GM19438 (cell line): ENCODE measurements around the gene PHLDB1.

Experiments used
- ATAC-seq: cut with Tn5 transposase; IDR thresholded peaks from one replicate; pipeline ENCODE4 v1.9.1; 2021; ENCODE audit warnings: low read depth; ENCODE audit not compliant: unreplicated experiment

Gene PHLDB1

GRCh38 chr11:118636569-118637290 lies 29.3 kb downstream of the PHLDB1 start:
- no peak for ATAC-seq

DNA sequence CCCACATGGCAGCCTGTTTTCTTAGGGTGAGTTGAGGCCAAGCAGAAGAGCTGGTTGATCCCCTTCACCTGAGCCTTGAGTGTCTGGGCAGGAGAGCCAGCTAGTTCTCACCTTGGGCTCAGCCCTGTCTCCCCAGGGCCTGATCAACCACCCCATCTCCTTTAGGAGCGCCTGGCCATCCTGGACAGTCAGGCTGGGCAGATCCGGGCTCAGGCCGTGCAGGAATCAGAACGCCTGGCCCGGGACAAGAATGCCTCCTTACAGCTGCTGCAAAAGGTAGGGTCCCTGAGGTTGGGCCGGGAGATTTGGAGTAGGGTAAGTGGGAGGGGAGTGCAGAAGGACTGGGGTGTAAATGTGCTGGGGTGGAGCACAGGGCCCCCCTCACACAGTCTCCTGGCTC lies 31.3 kb downstream of the PHLDB1 start:
- ATAC-seq: no peak

DNA sequence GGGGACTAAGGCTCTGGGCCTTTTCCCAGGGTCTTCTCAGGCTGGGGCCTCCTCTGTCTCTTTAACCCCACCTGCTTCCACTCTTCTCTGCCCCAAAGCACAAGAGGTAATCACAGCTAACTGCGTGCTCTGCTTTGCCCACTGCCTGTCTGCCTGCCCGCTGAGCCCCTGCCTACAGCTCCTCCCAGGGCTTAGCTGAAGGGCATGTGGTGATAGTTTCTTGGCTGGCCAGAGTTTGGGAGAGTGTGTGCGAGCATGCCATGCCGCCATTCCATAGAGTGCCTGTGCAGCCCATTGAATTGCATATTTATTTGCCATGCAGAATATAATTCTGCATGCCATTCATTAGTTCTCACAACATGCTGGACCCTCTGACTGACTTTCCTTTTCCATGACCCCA lies 32.5 kb downstream of the PHLDB1 start:
- no peak for ATAC-seq

- no peak for ATAC-seq
Measured at GRCh38 chr11:118640332-118641154, 33.1 kb downstream of the PHLDB1 start.

GRCh38 chr11:118641397-118642019 lies 34.1 kb downstream of the PHLDB1 start:
- no peak for ATAC-seq

DNA sequence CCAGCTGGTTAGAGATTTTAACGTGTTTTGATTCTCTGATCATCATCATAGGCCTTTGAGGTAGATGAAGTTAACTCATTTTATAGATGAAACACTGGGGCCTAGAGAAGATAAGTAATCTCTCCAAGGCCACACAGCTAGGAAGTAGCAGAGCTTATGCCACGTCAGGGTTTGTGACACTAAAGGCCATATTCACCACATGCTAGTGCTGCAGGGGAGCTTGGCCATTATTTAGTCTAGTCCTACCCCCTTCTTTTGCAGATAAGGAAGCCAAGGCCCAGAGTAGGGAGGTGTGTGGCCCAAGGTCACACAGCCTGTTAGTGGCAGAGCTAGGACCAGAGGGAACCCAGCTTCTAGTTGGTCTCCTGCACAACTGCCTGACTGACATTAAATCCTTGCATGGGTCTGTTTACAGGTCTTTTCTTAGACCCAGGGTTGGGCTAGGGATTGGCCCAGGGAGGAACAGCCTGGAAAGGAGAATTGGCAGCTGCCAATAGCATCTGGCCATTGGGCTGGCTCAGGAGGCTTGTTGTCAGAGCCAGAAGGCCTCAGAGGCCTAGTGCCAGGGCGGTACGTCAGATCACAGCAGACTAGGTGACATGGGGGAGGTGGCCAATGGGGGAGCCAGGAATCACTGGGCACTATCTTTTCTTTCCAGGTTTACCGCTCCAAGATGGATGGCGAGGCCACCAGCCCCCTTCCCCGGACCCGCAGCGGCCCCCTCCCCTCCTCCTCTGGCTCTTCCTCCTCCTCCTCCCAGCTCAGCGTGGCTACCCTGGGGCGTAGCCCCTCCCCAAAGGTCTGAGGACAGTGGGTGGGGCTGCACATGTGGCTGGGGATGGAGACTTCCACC lies 36.0 kb downstream of the PHLDB1 start:
- ATAC-seq: no peak

- ATAC-seq: no peak
Measured at GRCh38 chr11:118643995-118644345, 36.6 kb downstream of the PHLDB1 start.

GRCh38 chr11:118644496-118644895 lies 37.1 kb downstream of the PHLDB1 start:
- no peak for ATAC-seq

DNA sequence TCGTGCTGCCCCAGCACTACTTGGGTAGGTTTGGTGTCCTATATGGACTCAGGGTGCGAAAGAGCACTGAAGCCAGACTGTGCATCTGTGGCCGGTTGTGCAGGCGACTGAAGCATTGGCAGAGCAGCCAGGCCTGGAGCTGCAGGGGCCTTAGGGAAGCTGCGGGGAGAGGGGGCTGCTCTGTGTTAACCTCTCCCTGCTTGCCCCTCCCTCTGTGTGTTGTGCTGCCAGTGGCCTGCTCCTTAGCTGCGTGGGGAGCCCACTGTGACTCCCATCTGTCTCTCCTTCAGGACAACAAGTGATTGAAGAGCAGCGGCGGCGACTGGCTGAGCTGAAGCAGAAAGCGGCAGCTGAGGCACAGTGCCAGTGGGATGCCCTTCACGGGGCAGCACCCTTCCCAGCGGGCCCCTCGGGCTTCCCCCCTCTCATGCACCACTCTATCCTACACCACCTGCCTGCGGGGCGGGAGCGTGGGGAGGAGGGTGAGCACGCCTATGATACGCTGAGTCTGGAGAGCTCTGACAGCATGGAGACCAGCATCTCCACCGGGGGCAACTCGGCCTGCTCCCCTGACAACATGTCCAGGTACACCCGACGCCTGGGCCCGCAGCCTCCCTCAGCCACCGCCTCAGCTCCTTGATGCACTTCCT lies 37.8 kb downstream of the PHLDB1 start:
- ATAC-seq: no peak

DNA sequence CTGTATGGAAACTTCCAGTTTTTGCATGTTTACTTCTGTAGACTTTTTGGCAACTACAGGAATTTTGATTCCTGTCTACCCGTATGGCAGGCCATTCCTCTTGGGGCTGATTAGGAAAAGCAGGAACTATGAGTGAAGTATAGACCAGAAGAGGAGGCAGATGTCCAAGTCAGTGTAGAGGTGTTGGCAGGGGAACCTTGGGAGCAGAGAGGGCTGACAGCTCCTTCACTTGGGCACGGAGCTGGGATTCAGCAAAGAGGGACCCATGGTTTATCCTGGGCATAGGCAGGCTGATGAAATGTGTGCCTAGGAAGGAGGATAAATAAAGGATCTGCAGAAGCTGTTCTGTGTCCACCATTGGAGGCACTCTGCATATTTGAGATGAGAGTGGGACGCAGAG lies 39.0 kb downstream of the PHLDB1 start:
- no peak for ATAC-seq

DNA sequence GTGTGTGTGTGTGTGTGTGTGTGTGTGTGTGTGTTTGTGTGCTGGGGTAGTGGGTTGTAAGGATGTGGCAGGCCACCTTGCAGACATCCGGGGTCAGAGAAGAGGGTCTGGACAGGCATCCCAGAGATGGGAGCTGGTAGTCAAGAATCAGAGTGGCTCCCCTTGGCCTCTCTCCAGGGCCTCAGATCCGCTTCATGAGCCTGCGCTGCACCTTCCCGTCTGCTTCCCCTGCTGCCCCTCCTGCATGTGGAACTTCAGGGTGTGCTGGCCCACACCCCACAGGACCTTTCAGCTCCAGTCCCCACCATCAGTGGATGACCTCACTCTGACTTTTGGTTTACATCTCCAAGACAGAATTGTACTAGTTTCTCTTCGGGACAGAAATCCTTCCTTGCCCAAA lies 40.9 kb downstream of the PHLDB1 start:
- no peak for ATAC-seq

GRCh38 chr11:118649941-118650340 lies 42.5 kb downstream of the PHLDB1 start:
- no peak for ATAC-seq

DNA sequence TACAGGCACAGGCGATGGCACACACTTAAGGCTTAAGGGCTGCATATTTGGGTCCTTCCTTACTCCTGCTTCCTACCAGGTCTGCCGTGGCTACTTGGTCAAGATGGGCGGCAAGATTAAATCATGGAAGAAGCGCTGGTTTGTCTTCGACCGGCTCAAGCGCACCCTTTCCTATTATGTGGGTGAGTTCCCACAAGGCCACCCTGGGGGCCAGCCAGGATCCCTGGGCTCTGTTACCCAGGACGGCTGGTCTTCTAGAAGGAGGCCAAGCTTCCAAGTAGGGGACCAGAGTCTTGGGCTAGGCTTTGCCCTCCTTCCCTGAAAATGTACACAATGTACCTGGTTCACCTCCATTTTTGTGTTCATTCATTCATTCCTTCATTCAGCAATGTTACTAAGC lies 43.0 kb downstream of the PHLDB1 start:
- ATAC-seq: no peak

GRCh38 chr11:118651820-118652219 lies 44.4 kb downstream of the PHLDB1 start:
- ATAC-seq: no peak

- ATAC-seq: no peak
Measured at GRCh38 chr11:118652681-118653181, 45.3 kb downstream of the PHLDB1 start.

- no peak for ATAC-seq
Measured at GRCh38 chr11:118653684-118654390, 46.4 kb downstream of the PHLDB1 start.

DNA sequence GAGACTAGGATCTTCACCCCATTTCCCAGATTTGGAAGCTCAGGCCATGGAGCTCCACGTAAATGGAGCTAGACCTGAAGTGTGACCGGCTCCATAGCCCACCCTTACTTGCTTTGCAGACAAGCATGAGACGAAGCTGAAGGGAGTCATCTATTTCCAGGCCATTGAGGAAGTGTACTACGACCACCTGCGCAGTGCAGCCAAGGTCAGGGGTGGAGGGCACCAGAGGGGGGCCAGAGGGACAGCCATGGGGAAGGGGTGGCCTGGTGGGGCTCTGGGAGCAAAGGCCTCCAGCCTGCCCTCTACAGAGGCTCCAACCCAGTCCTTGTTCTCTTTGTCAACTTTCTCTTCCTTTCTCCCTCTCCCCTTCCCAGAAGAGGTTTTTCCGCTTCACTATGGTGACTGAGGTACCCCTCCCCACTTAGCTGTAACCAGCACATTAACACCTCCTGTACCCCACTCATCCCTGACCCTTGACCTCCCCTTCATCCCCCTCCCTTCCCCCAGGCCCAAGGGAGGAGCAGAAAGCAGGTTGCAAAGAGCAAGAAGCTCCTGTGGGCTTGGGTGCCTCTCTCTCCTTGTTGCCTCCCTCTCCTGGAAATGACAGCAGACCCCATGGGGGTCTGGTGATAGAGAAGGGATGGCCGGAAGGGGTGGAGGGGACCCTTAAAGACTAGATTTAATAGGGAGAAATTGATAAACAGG lies 48.2 kb downstream of the PHLDB1 start:
- no peak for ATAC-seq

GRCh38 chr11:118656563-118657165 lies 49.2 kb downstream of the PHLDB1 start:
- ATAC-seq: no peak
